HepG2 (cell line): ENCODE measurements around the gene PANK2. TPM values are rescaled to one million over a fixed set of nuclear protein-coding genes. Genes with fewer than 3 reads are reported as not detected.

Source experiments
- CENPT ChIP-seq: sonication (generic); formaldehyde crosslinking; IDR thresholded peaks from 2 replicates; pipeline ENCODE4 v1.8.0; 2022; ENCODE audit warnings: low read depth, mild to moderate bottlenecking, moderate library complexity, missing genetic modification reagents
- DNMT1 ChIP-seq: sonication (generic); formaldehyde crosslinking; IDR thresholded peaks from 2 replicates; pipeline ENCODE4 v1.5.1; 2020; ENCODE audit warnings: mild to moderate bottlenecking, missing genetic modification reagents
- GTF3A ChIP-seq: sonication (generic); formaldehyde crosslinking; conservative IDR thresholded peaks from 2 replicates; pipeline ENCODE4 v1.4.0; 2020; ENCODE audit warnings: mild to moderate bottlenecking, missing genetic modification reagents
- HOXA5 ChIP-seq: sonication (generic); formaldehyde crosslinking; IDR thresholded peaks from 2 replicates; pipeline ENCODE4 v1.4.0; 2020; ENCODE audit warnings: missing genetic modification reagents
- KDM5B ChIP-seq: sonication (generic); formaldehyde crosslinking; IDR thresholded peaks from 2 replicates; pipeline ENCODE4 v1.4.0; 2020; ENCODE audit warnings: missing genetic modification reagents, mild to moderate bottlenecking, borderline replicate concordance
- POLR2AphosphoS5 ChIP-seq: IDR thresholded peaks from 2 replicates; pipeline ENCODE4 v1.6.1; 2012; ENCODE audit warnings: low read depth, low read length
- SP2 ChIP-seq: sonication (generic); formaldehyde crosslinking; IDR thresholded peaks from 2 replicates; pipeline ENCODE4 v1.5.1; 2020; ENCODE audit warnings: mild to moderate bottlenecking, missing genetic modification reagents
- TOE1 ChIP-seq: sonication (generic); formaldehyde crosslinking; IDR thresholded peaks from 2 replicates; pipeline ENCODE4 v1.4.0; 2020; ENCODE audit warnings: mild to moderate bottlenecking, missing genetic modification reagents
- ZBTB7A ChIP-seq: sonication (generic); formaldehyde crosslinking; IDR thresholded peaks from 2 replicates; pipeline ENCODE4 v1.8.0; 2022; ENCODE audit warnings: mild to moderate bottlenecking, missing genetic modification reagents
- ZFP90 ChIP-seq: sonication (generic); formaldehyde crosslinking; IDR thresholded peaks from 2 replicates; pipeline ENCODE4 v1.8.0; 2022; ENCODE audit warnings: missing genetic modification reagents, mild to moderate bottlenecking, inconsistent platforms, borderline replicate concordance
- ZFYVE20 ChIP-seq: sonication (generic); formaldehyde crosslinking; IDR thresholded peaks from 2 replicates; pipeline ENCODE4 v1.8.0; 2023; ENCODE audit warnings: low read depth, mild to moderate bottlenecking, moderate library complexity, missing genetic modification reagents, borderline replicate concordance
- ZNF264 ChIP-seq: sonication (generic); formaldehyde crosslinking; IDR thresholded peaks from 2 replicates; pipeline ENCODE4 v1.4.0; 2020; ENCODE audit warnings: missing genetic modification reagents
- ZNF607 ChIP-seq: sonication (generic); formaldehyde crosslinking; IDR thresholded peaks from 2 replicates; pipeline ENCODE4 v1.5.1; 2020; ENCODE audit warnings: missing genetic modification reagents, mild to moderate bottlenecking, borderline replicate concordance
- ZNF616 ChIP-seq: sonication (generic); formaldehyde crosslinking; IDR thresholded peaks from 2 replicates; pipeline ENCODE4 v1.5.0; 2020; ENCODE audit warnings: low read depth, mild to moderate bottlenecking, missing genetic modification reagents
- polyA plus RNA-seq, 8 experiments: library from polyadenylated mRNA; depleted of rRNA in 3 of 8; stranded (reverse) in 7 of 8; unstranded in 1 of 8; fragments of >200 nt; fragmentation: Illumina TruSeq in 4 of 8; extraction: Trizol in 4 of 8; gene quantifications; 2 replicates each; pipeline versions ENCODE4 v1.2.1 to v1.2.3, GENCODE V29; 2011 to 2016; ENCODE audit warnings: low read depth in 4 of 8, missing spikeins in 1 of 8, mixed read lengths in 1 of 8; ENCODE audit not compliant: insufficient read depth in 1 of 8
- total RNA-seq, 5 experiments: library from RNA; depleted of rRNA; stranded (reverse); fragments of >200 nt; fragmentation: Illumina TruSeq; extraction: Trizol; gene quantifications; 2 replicates each; pipeline ENCODE4 v1.2.3, GENCODE V29; 2016; ENCODE audit warnings: low read depth in 1 of 5
- TF ChIP-seq, protein P1 (sequence below): sonication (generic); formaldehyde crosslinking; IDR thresholded peaks from 2 replicates; pipeline ENCODE4 v1.5.1; 2020; ENCODE audit warnings: missing genetic modification reagents, mild to moderate bottlenecking, borderline replicate concordance
- TF ChIP-seq, protein P2 (sequence below): sonication (generic); formaldehyde crosslinking; IDR thresholded peaks from 2 replicates; pipeline ENCODE4 v1.8.0; 2022; ENCODE audit warnings: missing genetic modification reagents, mild to moderate bottlenecking, inconsistent platforms, borderline replicate concordance
- TF ChIP-seq, protein P3 (sequence below): IDR thresholded peaks from 2 replicates; pipeline ENCODE4 v1.6.1; 2016; ENCODE audit warnings: missing compliant biosample characterization, missing genetic modification reagents, borderline replicate concordance
- TF ChIP-seq, protein P4 (sequence below), 2 experiments: sonication (generic) in 1 of 2; formaldehyde crosslinking in 1 of 2; IDR thresholded peaks; 2 replicates each; pipeline versions ENCODE4 v1.6.1 to v1.9.0; 2014 to 2022; ENCODE audit warnings: antibody characterized with exemption in 1 of 2, borderline replicate concordance in 1 of 2, inconsistent platforms in 1 of 2, low read depth in 1 of 2, missing genetic modification reagents in 1 of 2

PANK2 gene
- total and polyA plus RNA-seq, 2 of the 13 experiments (the other 11 are each of a cell fraction or from before 2014, with no cell fraction given): 39.2 to 123 TPM

DNA sequence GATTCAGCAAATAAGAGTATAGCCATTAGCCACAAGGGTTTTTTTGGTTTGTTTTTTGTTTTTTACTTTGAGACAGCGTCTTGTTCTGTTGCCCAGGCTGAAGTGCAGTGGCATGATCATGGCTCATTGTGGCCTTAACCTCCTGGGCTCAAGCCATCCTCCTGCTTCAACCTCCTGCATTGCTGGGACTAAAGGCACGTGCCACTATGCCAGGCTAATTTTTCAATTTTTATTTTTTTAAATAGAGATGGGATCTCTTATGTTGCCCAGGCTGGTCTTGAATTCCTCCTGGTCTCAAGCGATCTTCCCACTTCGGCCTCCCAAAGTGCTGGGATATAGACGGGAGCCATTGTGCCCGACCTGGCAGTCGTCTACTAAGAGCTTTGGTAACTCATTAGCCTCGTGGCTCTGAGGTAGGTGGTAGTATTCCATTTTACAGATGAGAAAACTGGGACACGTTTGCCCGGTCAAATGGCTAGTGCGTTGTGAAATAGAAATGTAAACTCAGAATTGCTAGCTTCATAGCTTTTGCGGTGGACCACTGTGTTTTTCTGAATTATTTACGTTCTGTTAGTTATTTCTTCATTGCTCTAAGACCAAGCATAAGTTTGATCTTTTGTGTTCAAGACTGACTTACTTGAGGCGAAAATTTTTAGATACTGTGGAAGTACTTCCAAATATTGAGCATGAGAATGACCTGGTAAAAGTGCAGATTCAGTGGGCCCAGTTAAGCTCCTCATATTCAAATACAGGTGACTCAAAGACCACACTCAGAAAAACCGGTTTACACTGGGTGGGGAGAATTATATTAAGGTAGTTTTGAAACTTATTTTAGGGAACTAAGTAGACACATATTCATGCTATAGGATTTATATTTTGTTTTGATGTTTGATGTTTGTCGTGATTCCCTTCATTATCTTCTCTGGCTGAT is 2.1 kb downstream of the PANK2 start (continued):
- TF ChIP-seq HOXA5: no peak
- no peak for TF ChIP-seq ZFYVE20 (CRISPR knock-in tag)
- TF ChIP-seq ZNF616 (CRISPR knock-in tag): no peak
- TF ChIP-seq, protein P1, sequence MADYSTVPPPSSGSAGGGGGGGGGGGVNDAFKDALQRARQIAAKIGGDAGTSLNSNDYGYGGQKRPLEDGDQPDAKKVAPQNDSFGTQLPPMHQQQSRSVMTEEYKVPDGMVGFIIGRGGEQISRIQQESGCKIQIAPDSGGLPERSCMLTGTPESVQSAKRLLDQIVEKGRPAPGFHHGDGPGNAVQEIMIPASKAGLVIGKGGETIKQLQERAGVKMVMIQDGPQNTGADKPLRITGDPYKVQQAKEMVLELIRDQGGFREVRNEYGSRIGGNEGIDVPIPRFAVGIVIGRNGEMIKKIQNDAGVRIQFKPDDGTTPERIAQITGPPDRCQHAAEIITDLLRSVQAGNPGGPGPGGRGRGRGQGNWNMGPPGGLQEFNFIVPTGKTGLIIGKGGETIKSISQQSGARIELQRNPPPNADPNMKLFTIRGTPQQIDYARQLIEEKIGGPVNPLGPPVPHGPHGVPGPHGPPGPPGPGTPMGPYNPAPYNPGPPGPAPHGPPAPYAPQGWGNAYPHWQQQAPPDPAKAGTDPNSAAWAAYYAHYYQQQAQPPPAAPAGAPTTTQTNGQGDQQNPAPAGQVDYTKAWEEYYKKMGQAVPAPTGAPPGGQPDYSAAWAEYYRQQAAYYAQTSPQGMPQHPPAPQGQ (CRISPR knock-in tag): no peak
- no peak for TF ChIP-seq TOE1 (CRISPR knock-in tag)
- TF ChIP-seq ZBTB7A (CRISPR knock-in tag): no peak
- TF ChIP-seq ZFP90 (CRISPR knock-in tag): 0 out of 2 replicates have a peak, but pooled peaks have one; percentile 58
- peak; percentile 35; the same call in 1 of the 2 replicates for TF ChIP-seq ZNF607 (CRISPR knock-in tag)
- TF ChIP-seq SP2: no peak
- TF ChIP-seq, protein P2, sequence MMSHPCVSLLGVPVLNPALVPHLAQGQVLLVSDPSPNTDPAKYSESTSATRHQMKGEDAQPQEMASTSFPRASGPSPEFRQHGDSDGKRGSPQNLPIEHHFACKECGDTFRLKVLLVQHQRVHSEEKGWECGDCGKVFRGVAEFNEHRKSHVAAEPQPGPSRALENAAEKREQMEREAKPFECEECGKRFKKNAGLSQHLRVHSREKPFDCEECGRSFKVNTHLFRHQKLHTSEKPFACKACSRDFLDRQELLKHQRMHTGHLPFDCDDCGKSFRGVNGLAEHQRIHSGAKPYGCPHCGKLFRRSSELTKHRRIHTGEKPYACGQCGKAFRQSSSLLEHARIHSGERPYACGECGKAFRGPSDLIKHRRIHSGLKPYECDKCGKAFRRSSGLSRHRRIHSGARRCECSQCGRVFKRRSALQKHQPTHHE (CRISPR knock-in tag): no peak
- TF ChIP-seq ZNF264 (CRISPR knock-in tag): no peak
- no peak for TF ChIP-seq POLR2AphosphoS5
- no peak for TF ChIP-seq GTF3A (CRISPR knock-in tag)
- TF ChIP-seq CENPT (CRISPR knock-in tag): no peak
- no peak for TF ChIP-seq DNMT1
- TF ChIP-seq, protein P3, sequence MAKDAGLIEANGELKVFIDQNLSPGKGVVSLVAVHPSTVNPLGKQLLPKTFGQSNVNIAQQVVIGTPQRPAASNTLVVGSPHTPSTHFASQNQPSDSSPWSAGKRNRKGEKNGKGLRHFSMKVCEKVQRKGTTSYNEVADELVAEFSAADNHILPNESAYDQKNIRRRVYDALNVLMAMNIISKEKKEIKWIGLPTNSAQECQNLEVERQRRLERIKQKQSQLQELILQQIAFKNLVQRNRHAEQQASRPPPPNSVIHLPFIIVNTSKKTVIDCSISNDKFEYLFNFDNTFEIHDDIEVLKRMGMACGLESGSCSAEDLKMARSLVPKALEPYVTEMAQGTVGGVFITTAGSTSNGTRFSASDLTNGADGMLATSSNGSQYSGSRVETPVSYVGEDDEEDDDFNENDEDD (CRISPR knock-in tag): no peak
- no peak for TF ChIP-seq KDM5B
- TF ChIP-seq, protein P4, sequence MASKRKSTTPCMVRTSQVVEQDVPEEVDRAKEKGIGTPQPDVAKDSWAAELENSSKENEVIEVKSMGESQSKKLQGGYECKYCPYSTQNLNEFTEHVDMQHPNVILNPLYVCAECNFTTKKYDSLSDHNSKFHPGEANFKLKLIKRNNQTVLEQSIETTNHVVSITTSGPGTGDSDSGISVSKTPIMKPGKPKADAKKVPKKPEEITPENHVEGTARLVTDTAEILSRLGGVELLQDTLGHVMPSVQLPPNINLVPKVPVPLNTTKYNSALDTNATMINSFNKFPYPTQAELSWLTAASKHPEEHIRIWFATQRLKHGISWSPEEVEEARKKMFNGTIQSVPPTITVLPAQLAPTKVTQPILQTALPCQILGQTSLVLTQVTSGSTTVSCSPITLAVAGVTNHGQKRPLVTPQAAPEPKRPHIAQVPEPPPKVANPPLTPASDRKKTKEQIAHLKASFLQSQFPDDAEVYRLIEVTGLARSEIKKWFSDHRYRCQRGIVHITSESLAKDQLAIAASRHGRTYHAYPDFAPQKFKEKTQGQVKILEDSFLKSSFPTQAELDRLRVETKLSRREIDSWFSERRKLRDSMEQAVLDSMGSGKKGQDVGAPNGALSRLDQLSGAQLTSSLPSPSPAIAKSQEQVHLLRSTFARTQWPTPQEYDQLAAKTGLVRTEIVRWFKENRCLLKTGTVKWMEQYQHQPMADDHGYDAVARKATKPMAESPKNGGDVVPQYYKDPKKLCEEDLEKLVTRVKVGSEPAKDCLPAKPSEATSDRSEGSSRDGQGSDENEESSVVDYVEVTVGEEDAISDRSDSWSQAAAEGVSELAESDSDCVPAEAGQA (IDR thresholded peaks at IDR 0.05; ENCODE audit: low read depth): no peak
- TF ChIP-seq, protein P4 (CRISPR knock-in tag; IDR thresholded peaks at IDR 0.05; ENCODE audit: borderline replicate concordance): no peak
